H1 (cell line): ENCODE results near the gene CRYBA4. TPM values are rescaled to one million over a fixed set of nuclear protein-coding genes. Genes with fewer than 3 reads are reported as not detected.

ENCODE experiments used
- CTCF ChIA-PET: fragments of 300-600 bp; sonication (Branson Sonifier 250); formaldehyde crosslinking; loops from one replicate; lab custom pipeline; 2021; ENCODE audit not compliant: partially characterized antibody; lab: Charles Lee
- POLR2A ChIA-PET: fragments of 300-600 bp; sonication (Branson Sonifier 250); formaldehyde crosslinking; loops from one replicate; lab custom pipeline; 2021; ENCODE audit warnings: inconsistent platforms; ENCODE audit not compliant: partially characterized antibody; lab: Charles Lee
- DNase-seq, 2 experiments: peaks; one replicate each; pipeline versions ENCODE4 v3.0.0 to v3.0.0-alpha.2; 2010 to 2022; ENCODE audit warnings: low spot score in 2 of 2, low read depth in 1 of 2, mixed read lengths in 1 of 2
- FAIRE-seq: peaks from 2 replicates; lab custom pipeline; 2011; peaks lifted over from hg19 to GRCh38; lab: Jason Lieb, UNC
- H2AFZ ChIP-seq: 2 replicates; pipeline ENCODE4 v1.8.1; 2012; ENCODE audit warnings: low read length, inconsistent platforms
- H2AK5ac ChIP-seq: 2 replicates; pipeline ENCODE4 v1.6.1; 2013; ENCODE audit warnings: low read depth, low read length
- H2BK120ac ChIP-seq: replicated peaks from 2 replicates; pipeline ENCODE3; 2013; ENCODE audit warnings: low read depth, low read length, inconsistent platforms
- H2BK12ac ChIP-seq: 2 replicates; pipeline ENCODE4 v1.6.1; 2013; ENCODE audit warnings: low read depth, low read length
- H2BK15ac ChIP-seq: 2 replicates; pipeline ENCODE4 v1.6.1; 2013; ENCODE audit warnings: low read length
- H2BK20ac ChIP-seq: 2 replicates; pipeline ENCODE4 v1.6.1; 2013; ENCODE audit warnings: low read length
- H2BK5ac ChIP-seq: 2 replicates; pipeline ENCODE4 v1.6.1; 2013; ENCODE audit warnings: low read depth, low read length
- H3K14ac ChIP-seq: 2 replicates; pipeline ENCODE4 v1.6.1; 2013; ENCODE audit warnings: inconsistent platforms; ENCODE audit not compliant: insufficient read length
- H3K18ac ChIP-seq: 2 replicates; pipeline ENCODE4 v1.6.1; 2013; ENCODE audit warnings: low read length; ENCODE audit errors: extremely low read depth
- H3K23ac ChIP-seq: 2 replicates; pipeline ENCODE4 v1.6.1; 2013; ENCODE audit warnings: inconsistent platforms; ENCODE audit not compliant: insufficient read length
- H3K23me2 ChIP-seq: 2 replicates; pipeline ENCODE4 v1.6.1; 2013; ENCODE audit warnings: low read depth, low read length
- H3K27ac ChIP-seq: 2 replicates; pipeline ENCODE4 v1.6.1; 2011; ENCODE audit warnings: low read depth, low read length, inconsistent platforms
- H3K27me3 ChIP-seq, 4 experiments: replicated peaks in 1 of 4; 1 replicate in 1 of 4; 2 replicates in 3 of 4; pipeline versions ENCODE4 v1.6.1 to v1.8.1; 2011 to 2013; ENCODE audit warnings: low read length in 3 of 4, mild to moderate bottlenecking in 3 of 4, inconsistent platforms in 2 of 4, mixed read lengths in 2 of 4, moderate library complexity in 1 of 4; ENCODE audit not compliant: control insufficient read depth in 3 of 4, insufficient read depth in 3 of 4; ENCODE audit errors: extremely low read depth in 1 of 4
- H3K36me3 ChIP-seq, 4 experiments: 2 replicates each; pipeline versions ENCODE4 v1.6.1 to v1.8.1; 2011 to 2013; ENCODE audit warnings: mild to moderate bottlenecking in 4 of 4, low read length in 3 of 4, moderate library complexity in 2 of 4, control low read depth in 1 of 4, inconsistent platforms in 1 of 4; ENCODE audit not compliant: insufficient read depth in 4 of 4, control insufficient read depth in 2 of 4
- H3K4ac ChIP-seq: replicated peaks from 2 replicates; pipeline ENCODE3; 2013; ENCODE audit warnings: low read length, low read depth, mixed read lengths, inconsistent platforms; ENCODE audit not compliant: insufficient read length
- H3K4me1 ChIP-seq, 4 experiments: replicated peaks in 1 of 4; 1 replicate in 1 of 4; 2 replicates in 3 of 4; pipeline versions ENCODE4 v1.6.1 to v1.8.1; 2011 to 2013; ENCODE audit warnings: low read length in 3 of 4, inconsistent platforms in 2 of 4, mixed read lengths in 1 of 4; ENCODE audit not compliant: insufficient read depth in 4 of 4, control insufficient read depth in 3 of 4
- H3K4me2 ChIP-seq, 2 experiments: 2 replicates each; pipeline versions ENCODE4 v1.6.1 to v1.8.1; 2011 to 2013; ENCODE audit warnings: low read depth in 2 of 2, low read length in 2 of 2, control low read depth in 1 of 2, inconsistent platforms in 1 of 2, mild to moderate bottlenecking in 1 of 2; ENCODE audit not compliant: insufficient read depth in 1 of 2
- H3K4me3 ChIP-seq, 4 experiments: fragments of 200-600, 300-600 bp in 1 of 4; sonication (generic), shearing (Covaris generic), sonication (Bioruptor Twin) in 1 of 4; 2 replicates each; pipeline versions ENCODE4 v1.5.1 to v1.8.1; 2011 to 2016; ENCODE audit warnings: low read length in 4 of 4, low read depth in 3 of 4, control low read depth in 2 of 4, inconsistent platforms in 2 of 4, mild to moderate bottlenecking in 2 of 4, mixed read lengths in 1 of 4, moderate library complexity in 1 of 4; ENCODE audit not compliant: insufficient read depth in 2 of 4; ENCODE audit errors: extremely low read depth in 1 of 4
- H3K56ac ChIP-seq: replicated peaks from 2 replicates; pipeline ENCODE3; 2013; ENCODE audit warnings: low read depth, mild to moderate bottlenecking, mixed read lengths, low read length, inconsistent platforms; ENCODE audit not compliant: insufficient read length
- H3K79me1 ChIP-seq: 2 replicates; pipeline ENCODE4 v1.6.1; 2013; ENCODE audit warnings: low read depth, low read length, control low read depth
- H3K79me2 ChIP-seq, 2 experiments: 2 replicates each; pipeline versions ENCODE4 v1.6.1 to v1.8.1; 2012 to 2013; ENCODE audit warnings: low read length in 2 of 2, mild to moderate bottlenecking in 2 of 2, inconsistent platforms in 1 of 2; ENCODE audit not compliant: insufficient read depth in 2 of 2, control insufficient read depth in 1 of 2
- H3K9ac ChIP-seq, 4 experiments: replicated peaks in 1 of 4; 1 replicate in 1 of 4; 2 replicates in 3 of 4; pipeline versions ENCODE4 v1.6.1 to v1.8.1; 2011 to 2013; ENCODE audit warnings: low read depth in 3 of 4, low read length in 3 of 4, control low read depth in 2 of 4, mild to moderate bottlenecking in 2 of 4, moderate library complexity in 2 of 4, inconsistent platforms in 1 of 4; ENCODE audit errors: extremely low read depth in 1 of 4
- H3K9me3 ChIP-seq, 2 experiments: 2 replicates each; pipeline versions ENCODE4 v1.6.1 to v1.8.1; 2012 to 2013; ENCODE audit warnings: mild to moderate bottlenecking in 2 of 2, moderate library complexity in 2 of 2, control low read depth in 1 of 2, inconsistent platforms in 1 of 2, low read depth in 1 of 2, low read length in 1 of 2, mixed read lengths in 1 of 2; ENCODE audit not compliant: insufficient read depth in 2 of 2
- H4K20me1 ChIP-seq, 2 experiments: replicated peaks in 1 of 2; 2 replicates each; pipeline versions ENCODE3 to v1.8.1; 2011 to 2013; ENCODE audit warnings: inconsistent platforms in 2 of 2, low read length in 2 of 2, mild to moderate bottlenecking in 1 of 2; ENCODE audit not compliant: insufficient read depth in 2 of 2, control insufficient read depth in 1 of 2
- H4K5ac ChIP-seq: 2 replicates; pipeline ENCODE4 v1.6.1; 2013; ENCODE audit warnings: low read length, low read depth, mixed read lengths, inconsistent platforms; ENCODE audit not compliant: insufficient read length
- H4K8ac ChIP-seq: 2 replicates; pipeline ENCODE4 v1.8.0; 2013; ENCODE audit warnings: mild to moderate bottlenecking, moderate library complexity, low read length, inconsistent platforms; ENCODE audit not compliant: insufficient read depth; ENCODE audit errors: extremely low read depth
- H4K91ac ChIP-seq: replicated peaks from 2 replicates; pipeline ENCODE3; 2013; ENCODE audit warnings: low read length, mixed read lengths, inconsistent platforms; ENCODE audit not compliant: insufficient read length
- EGR1 ChIP-seq: IDR thresholded peaks from 2 replicates; pipeline ENCODE4 v1.6.1; 2011; ENCODE audit warnings: low read depth, low read length, borderline replicate concordance
- SAP30 ChIP-seq: fragments of 300-600 bp; sonication (generic); IDR thresholded peaks from 2 replicates; pipeline ENCODE4 v1.7.1; 2012; ENCODE audit warnings: low read length, moderate library complexity, mild to moderate bottlenecking, inconsistent platforms; ENCODE audit not compliant: insufficient read depth, insufficient replicate concordance
- WGBS, 2 experiments: shearing (Covaris generic) in 1 of 2; methylation state at CpG; one replicate each; pipeline versions ENCODE4 v1.1.6 to v1.1.7; 2013 to 2015; ENCODE audit warnings: low lambda C conversion rate in 2 of 2, mixed read lengths in 2 of 2, inconsistent platforms in 1 of 2, low coverage in 1 of 2, missing lambda C conversion rate in 1 of 2; ENCODE audit not compliant: insufficient replicate concordance in 2 of 2, insufficient coverage in 1 of 2, insufficient read length in 1 of 2; ENCODE audit errors: extremely low coverage in 1 of 2, missing lambda C conversion rate in 1 of 2; 5-methylcytosine and 5-hydroxymethylcytosine counted together
- polyA plus RNA-seq, 7 experiments: library from polyadenylated mRNA; depleted of rRNA in 3 of 7; stranded (reverse) in 5 of 7; unstranded in 2 of 7; fragments of >200 nt in 5 of 7; fragments of 200-250 nt in 2 of 7; gene quantifications; 1 replicate in 5 of 7; 2 replicates in 1 of 7; 4 replicates in 1 of 7; pipeline versions ENCODE4 v1.2.1 to v1.2.3, GENCODE V29; 2011 to 2013; ENCODE audit warnings: missing spikeins in 2 of 7, mixed read lengths in 2 of 7
- total RNA-seq: library from RNA; stranded (reverse); fragmentation: NEBNext Ultra II Directional; extraction: Animal tissue kit (Norgen Biotek cat#: 25700); gene quantifications from 2 replicates; pipeline ENCODE4 v1.2.1, GENCODE V29; 2021

CRYBA4 gene
- total and polyA plus RNA-seq, 2 of the 8 experiments (the other 6 are each of a cell fraction or from before 2014, with no cell fraction given) = 0.67 to 3.1 TPM

DNA sequence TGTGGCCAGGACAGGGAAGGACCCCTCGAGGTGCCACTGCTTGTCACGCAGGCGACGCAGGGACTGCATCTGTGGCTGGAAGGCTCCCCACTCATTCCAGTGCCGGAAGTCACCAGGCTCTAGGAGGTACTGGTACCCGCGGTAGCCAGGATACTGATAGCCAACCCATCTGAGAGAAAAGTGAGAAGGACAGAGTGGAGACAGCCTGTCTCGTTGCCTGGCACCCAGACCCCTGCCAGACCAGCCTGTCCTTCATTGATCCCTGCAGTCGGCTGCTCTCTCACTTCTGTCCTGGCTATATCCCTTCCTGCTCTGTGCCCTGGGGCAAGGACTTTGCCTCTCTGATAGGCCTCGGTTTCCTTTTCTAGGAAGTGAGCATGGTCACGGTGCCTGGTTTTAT, 22.3 kb upstream of the CRYBA4 start:
- ChIA-PET CTCF (no interaction called here), POLR2A (no interaction called here)
- WGBS, 2 experiments = 93% methylated on average over 11 of the region's 11 CpGs; no CpG with 5 or more reads in 1 of the 2 experiments
- TF ChIP-seq EGR1 (no peak), SAP30 (no peak)

More for the DNA sequence above, 22.3 kb upstream of the CRYBA4 start:
- H2AK5ac ChIP-seq = no peak overlapping the region
- no peak overlapping the region for H3K23ac ChIP-seq
- no peak overlapping the region for H3K4me2 ChIP-seq
- H2BK120ac ChIP-seq = no peak overlapping the region
- H3K79me2 ChIP-seq = no peaks in the 10 kb centered on the region
- H2BK5ac ChIP-seq = no peak overlapping the region
- H2AFZ ChIP-seq = no peak overlapping the region
- no peak for DNase-seq
- no peak overlapping the region; the same call in 1 of the 2 replicates for H2BK12ac ChIP-seq
- no peaks in the 10 kb centered on the region; a peak in 1 of 7 replicates for H3K4me1 ChIP-seq
- no peak overlapping the region for H3K27ac ChIP-seq
- no peak overlapping the region for H3K14ac ChIP-seq
- H3K56ac ChIP-seq = no peak overlapping the region
- H3K36me3 ChIP-seq = no peaks in the 10 kb centered on the region
- no peaks in the 10 kb centered on the region for H3K9me3 ChIP-seq
- no peak overlapping the region for H2BK20ac ChIP-seq
- no peaks in the 10 kb centered on the region for H3K23me2 ChIP-seq
- no peak overlapping the region for H4K5ac ChIP-seq
- FAIRE-seq = no peak
- H4K91ac ChIP-seq = no peak overlapping the region
- H3K4me3 ChIP-seq = no peak overlapping the region
- H2BK15ac ChIP-seq = no peak overlapping the region
- H3K27me3 ChIP-seq = peaks cover 0 to under 1% (median 0%) of the 10 kb centered on the region in 4 experiments; a peak in 1 of 7 replicates
- no peak overlapping the region for H3K9ac ChIP-seq
- H3K79me1 ChIP-seq = no peaks in the 10 kb centered on the region
- H3K4ac ChIP-seq = no peak overlapping the region
- H4K20me1 ChIP-seq = no peaks in the 10 kb centered on the region
- H4K8ac ChIP-seq = no peak overlapping the region
- H3K18ac ChIP-seq = no peak overlapping the region
